HepG2 (cell line): ENCODE measurements around the gene CYP19A1. TPM values are rescaled to one million over a fixed set of nuclear protein-coding genes. Genes with fewer than 3 reads are reported as not detected.
A peak's percentile ranks its signal among the peaks of the same experiment; 100 is the strongest.

Experiments used
- AKAP8 ChIP-seq: sonication (generic); formaldehyde crosslinking; IDR thresholded peaks from 2 replicates; pipeline ENCODE4 v1.5.1; 2020; ENCODE audit warnings: mild to moderate bottlenecking, missing genetic modification reagents
- FOXM1 ChIP-seq: sonication (generic); formaldehyde crosslinking; IDR thresholded peaks from 2 replicates; pipeline ENCODE4 v1.5.0; 2020; ENCODE audit warnings: missing genetic modification reagents
- KDM2A ChIP-seq: sonication (generic); formaldehyde crosslinking; IDR thresholded peaks from 2 replicates; pipeline ENCODE4 v1.4.0; 2020; ENCODE audit warnings: low read depth, missing genetic modification reagents, borderline replicate concordance
- MTF1 ChIP-seq: sonication (generic); formaldehyde crosslinking; IDR thresholded peaks from 2 replicates; pipeline ENCODE4 v1.5.0; 2020; ENCODE audit warnings: missing genetic modification reagents
- SMARCC2 ChIP-seq: fragments of 450-650 bp; IDR thresholded peaks from 2 replicates; pipeline ENCODE4 v1.6.1; 2017; ENCODE audit warnings: antibody characterized with exemption, mild to moderate bottlenecking
- SNAI1 ChIP-seq: sonication (generic); formaldehyde crosslinking; IDR thresholded peaks from 2 replicates; pipeline ENCODE4 v1.5.0; 2020; ENCODE audit warnings: mild to moderate bottlenecking, missing genetic modification reagents, borderline replicate concordance
- ZNF431 ChIP-seq: sonication (generic); formaldehyde crosslinking; IDR thresholded peaks from 2 replicates; pipeline ENCODE4 v1.9.0; 2022; ENCODE audit warnings: missing genetic modification reagents, low read depth, mild to moderate bottlenecking, borderline replicate concordance
- ZNF619 ChIP-seq: sonication (generic); formaldehyde crosslinking; IDR thresholded peaks from 2 replicates; pipeline ENCODE4 v1.4.0; 2020; ENCODE audit warnings: mild to moderate bottlenecking, missing genetic modification reagents
- polyA plus RNA-seq, 8 experiments: library from polyadenylated mRNA; depleted of rRNA in 3 of 8; stranded (reverse) in 7 of 8; unstranded in 1 of 8; fragments of >200 nt; fragmentation: Illumina TruSeq in 4 of 8; extraction: Trizol in 4 of 8; gene quantifications; 2 replicates each; pipeline versions ENCODE4 v1.2.1 to v1.2.3, GENCODE V29; 2011 to 2016; ENCODE audit warnings: low read depth in 4 of 8, missing spikeins in 1 of 8, mixed read lengths in 1 of 8; ENCODE audit not compliant: insufficient read depth in 1 of 8
- total RNA-seq, 5 experiments: library from RNA; depleted of rRNA; stranded (reverse); fragments of >200 nt; fragmentation: Illumina TruSeq; extraction: Trizol; gene quantifications; 2 replicates each; pipeline ENCODE4 v1.2.3, GENCODE V29; 2016; ENCODE audit warnings: low read depth in 1 of 5
- TF ChIP-seq, protein P1 (sequence below): sonication (generic); formaldehyde crosslinking; IDR thresholded peaks from 2 replicates; pipeline ENCODE4 v1.5.0; 2020; ENCODE audit warnings: mild to moderate bottlenecking, missing genetic modification reagents, borderline replicate concordance
- TF ChIP-seq, protein P2 (sequence below), 2 experiments: sonication (generic) in 1 of 2; formaldehyde crosslinking in 1 of 2; IDR thresholded peaks; 2 replicates each; pipeline versions ENCODE4 v1.4.0 to v1.6.1; 2018 to 2020; ENCODE audit warnings: missing genetic modification reagents in 2 of 2, borderline replicate concordance in 1 of 2, low read depth in 1 of 2, mild to moderate bottlenecking in 1 of 2, missing biosample characterization in 1 of 2
- TF ChIP-seq, protein P3 (sequence below): IDR thresholded peaks from 2 replicates; pipeline ENCODE4 v1.6.1; 2012; ENCODE audit warnings: low read depth, low read length, improper control_type of control experiment
- TF ChIP-seq, protein P4 (sequence below): conservative IDR thresholded peaks from 2 replicates; pipeline ENCODE4 v1.6.1; 2018; ENCODE audit warnings: missing genetic modification reagents
- TF ChIP-seq, protein P5 (sequence below): sonication (generic); formaldehyde crosslinking; conservative IDR thresholded peaks from 2 replicates; pipeline ENCODE4 v1.8.0; 2022; ENCODE audit warnings: missing genetic modification reagents
- TF ChIP-seq, protein P6 (sequence below): sonication (generic); formaldehyde crosslinking; IDR thresholded peaks from 2 replicates; pipeline ENCODE4 v1.4.0; 2020; ENCODE audit warnings: missing genetic modification reagents
- TF ChIP-seq, protein P7 (sequence below): sonication (generic); formaldehyde crosslinking; IDR thresholded peaks from 2 replicates; pipeline ENCODE4 v1.5.0; 2020; ENCODE audit warnings: mild to moderate bottlenecking, low read depth, missing genetic modification reagents, borderline replicate concordance

CYP19A1 gene
- total and polyA plus RNA-seq, 2 of the 13 experiments (the other 11 are each of a cell fraction or from before 2014, with no cell fraction given): 10.9 to 23.0 TPM

DNA sequence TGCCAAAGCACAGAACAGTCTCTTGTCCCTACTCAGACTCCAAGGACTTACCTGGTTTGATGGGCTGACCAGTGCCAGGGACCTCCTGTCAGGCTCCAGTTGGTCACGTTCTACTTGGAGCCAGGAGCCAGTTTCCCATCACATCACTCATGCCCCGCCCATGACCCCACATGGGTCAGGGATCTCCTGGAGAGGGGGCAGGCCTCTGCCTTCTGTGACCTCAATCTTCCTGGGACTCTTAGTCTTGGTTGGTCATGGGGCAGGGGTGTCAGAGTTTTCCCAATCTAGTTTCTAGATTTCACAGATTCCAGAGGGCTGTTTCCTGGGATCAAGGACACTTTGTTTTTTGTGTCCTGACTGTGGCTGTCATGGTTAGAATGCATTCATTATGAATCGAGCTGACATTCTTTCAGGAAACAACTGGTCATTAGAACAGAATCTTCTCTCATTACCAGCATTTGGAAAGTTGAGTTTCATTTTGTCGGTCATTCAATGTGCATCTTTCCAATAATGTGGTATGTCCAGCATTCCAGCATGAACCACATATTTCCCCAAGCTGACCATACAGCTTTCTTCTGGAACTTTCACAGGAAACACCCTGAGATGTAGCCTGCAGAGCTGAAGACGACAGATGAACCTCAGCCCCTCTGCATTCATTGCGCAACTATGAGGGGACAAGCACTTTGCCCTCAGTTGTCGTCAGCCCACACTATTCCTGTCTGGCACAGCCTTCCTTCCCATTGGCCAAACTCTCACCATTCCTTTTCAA, 19.8 kb downstream of the CYP19A1 start (continued):
- TF ChIP-seq ZNF431 (CRISPR knock-in tag) (no peak), AKAP8 (CRISPR knock-in tag) (no peak), SNAI1 (CRISPR knock-in tag) (no peak), FOXM1 (CRISPR knock-in tag) (no peak), ZNF619 (no peak), SMARCC2 (no peak), MTF1 (CRISPR knock-in tag) (no peak; the same call in 1 of the 2 replicates), KDM2A (CRISPR knock-in tag) (no peak; the same call in 1 of the 2 replicates)
- TF ChIP-seq, protein P1, sequence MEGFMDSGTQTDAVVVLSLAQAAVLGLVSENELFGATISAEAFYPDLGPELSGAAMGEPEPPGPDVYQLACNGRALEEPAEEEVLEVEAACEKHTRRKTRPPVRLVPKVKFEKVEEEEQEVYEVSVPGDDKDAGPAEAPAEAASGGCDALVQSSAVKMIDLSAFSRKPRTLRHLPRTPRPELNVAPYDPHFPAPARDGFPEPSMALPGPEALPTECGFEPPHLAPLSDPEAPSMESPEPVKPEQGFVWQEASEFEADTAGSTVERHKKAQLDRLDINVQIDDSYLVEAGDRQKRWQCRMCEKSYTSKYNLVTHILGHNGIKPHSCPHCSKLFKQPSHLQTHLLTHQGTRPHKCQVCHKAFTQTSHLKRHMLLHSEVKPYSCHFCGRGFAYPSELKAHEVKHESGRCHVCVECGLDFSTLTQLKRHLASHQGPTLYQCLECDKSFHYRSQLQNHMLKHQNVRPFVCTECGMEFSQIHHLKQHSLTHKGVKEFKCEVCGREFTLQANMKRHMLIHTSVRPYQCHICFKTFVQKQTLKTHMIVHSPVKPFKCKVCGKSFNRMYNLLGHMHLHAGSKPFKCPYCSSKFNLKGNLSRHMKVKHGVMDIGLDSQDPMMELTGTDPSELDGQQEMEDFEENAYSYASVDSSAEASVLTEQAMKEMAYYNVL (CRISPR knock-in tag): peak; percentile 37; the same call in 1 of the 2 replicates
- TF ChIP-seq, protein P2, sequence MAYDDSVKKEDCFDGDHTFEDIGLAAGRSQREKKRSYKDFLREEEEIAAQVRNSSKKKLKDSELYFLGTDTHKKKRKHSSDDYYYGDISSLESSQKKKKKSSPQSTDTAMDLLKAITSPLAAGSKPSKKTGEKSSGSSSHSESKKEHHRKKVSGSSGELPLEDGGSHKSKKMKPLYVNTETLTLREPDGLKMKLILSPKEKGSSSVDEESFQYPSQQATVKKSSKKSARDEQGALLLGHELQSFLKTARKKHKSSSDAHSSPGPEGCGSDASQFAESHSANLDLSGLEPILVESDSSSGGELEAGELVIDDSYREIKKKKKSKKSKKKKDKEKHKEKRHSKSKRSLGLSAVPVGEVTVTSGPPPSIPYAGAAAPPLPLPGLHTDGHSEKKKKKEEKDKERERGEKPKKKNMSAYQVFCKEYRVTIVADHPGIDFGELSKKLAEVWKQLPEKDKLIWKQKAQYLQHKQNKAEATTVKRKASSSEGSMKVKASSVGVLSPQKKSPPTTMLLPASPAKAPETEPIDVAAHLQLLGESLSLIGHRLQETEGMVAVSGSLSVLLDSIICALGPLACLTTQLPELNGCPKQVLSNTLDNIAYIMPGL (CRISPR knock-in tag; IDR thresholded peaks at IDR 0.05; ENCODE audit: borderline replicate concordance in 1 of 2, low read depth in 1 of 2): 0 out of 4 replicates have a peak, but pooled peaks of 1 of the 2 experiments have one; percentile 14
- TF ChIP-seq, protein P3, sequence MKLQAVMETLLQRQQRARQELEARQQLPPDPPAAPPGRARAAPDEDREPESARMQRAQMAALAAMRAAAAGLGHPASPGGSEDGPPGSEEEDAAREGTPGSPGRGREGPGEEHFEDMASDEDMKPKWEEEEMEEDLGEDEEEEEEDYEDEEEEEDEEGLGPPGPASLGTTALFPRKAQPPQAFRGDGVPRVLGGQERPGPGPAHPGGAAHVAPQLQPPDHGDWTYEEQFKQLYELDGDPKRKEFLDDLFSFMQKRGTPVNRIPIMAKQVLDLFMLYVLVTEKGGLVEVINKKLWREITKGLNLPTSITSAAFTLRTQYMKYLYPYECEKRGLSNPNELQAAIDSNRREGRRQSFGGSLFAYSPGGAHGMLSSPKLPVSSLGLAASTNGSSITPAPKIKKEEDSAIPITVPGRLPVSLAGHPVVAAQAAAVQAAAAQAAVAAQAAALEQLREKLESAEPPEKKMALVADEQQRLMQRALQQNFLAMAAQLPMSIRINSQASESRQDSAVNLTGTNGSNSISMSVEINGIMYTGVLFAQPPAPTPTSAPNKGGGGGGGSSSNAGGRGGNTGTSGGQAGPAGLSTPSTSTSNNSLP: no peak
- TF ChIP-seq, protein P4, sequence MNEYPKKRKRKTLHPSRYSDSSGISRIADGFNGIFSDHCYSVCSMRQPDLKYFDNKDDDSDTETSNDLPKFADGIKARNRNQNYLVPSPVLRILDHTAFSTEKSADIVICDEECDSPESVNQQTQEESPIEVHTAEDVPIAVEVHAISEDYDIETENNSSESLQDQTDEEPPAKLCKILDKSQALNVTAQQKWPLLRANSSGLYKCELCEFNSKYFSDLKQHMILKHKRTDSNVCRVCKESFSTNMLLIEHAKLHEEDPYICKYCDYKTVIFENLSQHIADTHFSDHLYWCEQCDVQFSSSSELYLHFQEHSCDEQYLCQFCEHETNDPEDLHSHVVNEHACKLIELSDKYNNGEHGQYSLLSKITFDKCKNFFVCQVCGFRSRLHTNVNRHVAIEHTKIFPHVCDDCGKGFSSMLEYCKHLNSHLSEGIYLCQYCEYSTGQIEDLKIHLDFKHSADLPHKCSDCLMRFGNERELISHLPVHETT (CRISPR knock-in tag): no peak
- TF ChIP-seq, protein P5, sequence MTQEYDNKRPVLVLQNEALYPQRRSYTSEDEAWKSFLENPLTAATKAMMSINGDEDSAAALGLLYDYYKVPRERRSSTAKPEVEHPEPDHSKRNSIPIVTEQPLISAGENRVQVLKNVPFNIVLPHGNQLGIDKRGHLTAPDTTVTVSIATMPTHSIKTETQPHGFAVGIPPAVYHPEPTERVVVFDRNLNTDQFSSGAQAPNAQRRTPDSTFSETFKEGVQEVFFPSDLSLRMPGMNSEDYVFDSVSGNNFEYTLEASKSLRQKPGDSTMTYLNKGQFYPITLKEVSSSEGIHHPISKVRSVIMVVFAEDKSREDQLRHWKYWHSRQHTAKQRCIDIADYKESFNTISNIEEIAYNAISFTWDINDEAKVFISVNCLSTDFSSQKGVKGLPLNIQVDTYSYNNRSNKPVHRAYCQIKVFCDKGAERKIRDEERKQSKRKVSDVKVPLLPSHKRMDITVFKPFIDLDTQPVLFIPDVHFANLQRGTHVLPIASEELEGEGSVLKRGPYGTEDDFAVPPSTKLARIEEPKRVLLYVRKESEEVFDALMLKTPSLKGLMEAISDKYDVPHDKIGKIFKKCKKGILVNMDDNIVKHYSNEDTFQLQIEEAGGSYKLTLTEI (CRISPR knock-in tag): no peak
- TF ChIP-seq, protein P6, sequence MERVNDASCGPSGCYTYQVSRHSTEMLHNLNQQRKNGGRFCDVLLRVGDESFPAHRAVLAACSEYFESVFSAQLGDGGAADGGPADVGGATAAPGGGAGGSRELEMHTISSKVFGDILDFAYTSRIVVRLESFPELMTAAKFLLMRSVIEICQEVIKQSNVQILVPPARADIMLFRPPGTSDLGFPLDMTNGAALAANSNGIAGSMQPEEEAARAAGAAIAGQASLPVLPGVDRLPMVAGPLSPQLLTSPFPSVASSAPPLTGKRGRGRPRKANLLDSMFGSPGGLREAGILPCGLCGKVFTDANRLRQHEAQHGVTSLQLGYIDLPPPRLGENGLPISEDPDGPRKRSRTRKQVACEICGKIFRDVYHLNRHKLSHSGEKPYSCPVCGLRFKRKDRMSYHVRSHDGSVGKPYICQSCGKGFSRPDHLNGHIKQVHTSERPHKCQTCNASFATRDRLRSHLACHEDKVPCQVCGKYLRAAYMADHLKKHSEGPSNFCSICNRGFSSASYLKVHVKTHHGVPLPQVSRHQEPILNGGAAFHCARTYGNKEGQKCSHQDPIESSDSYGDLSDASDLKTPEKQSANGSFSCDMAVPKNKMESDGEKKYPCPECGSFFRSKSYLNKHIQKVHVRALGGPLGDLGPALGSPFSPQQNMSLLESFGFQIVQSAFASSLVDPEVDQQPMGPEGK (CRISPR knock-in tag): peak; percentile 30
- TF ChIP-seq, protein P7, sequence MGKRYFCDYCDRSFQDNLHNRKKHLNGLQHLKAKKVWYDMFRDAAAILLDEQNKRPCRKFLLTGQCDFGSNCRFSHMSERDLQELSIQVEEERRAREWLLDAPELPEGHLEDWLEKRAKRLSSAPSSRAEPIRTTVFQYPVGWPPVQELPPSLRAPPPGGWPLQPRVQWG (CRISPR knock-in tag): no peak
